ENCODE measurements around the gene TMEM184B.

- no peak for TF ChIP-seq CTCF (IDR thresholded peaks at IDR 0.05; ENCODE audit: insufficient read depth, low read length, poor library complexity, severe bottlenecking)
- no peak for TF ChIP-seq EZH2phosphoT487 (conservative IDR thresholded peaks at IDR 0.05; ENCODE audit: low read length)
Observed at GRCh38 chr22:38269466-38269865, 3.3 kb downstream of the TMEM184B start.

All from SU-DHL-6 (cell line).